Spleen (tissue), 11 donors: ENCODE results near the gene IGFL1. TPM values are rescaled to one million over a fixed set of nuclear protein-coding genes. Genes with fewer than 3 reads are reported as not detected.
A peak's percentile ranks its signal among the peaks of the same experiment; 100 is the strongest.
"Not testable (repeated sequence)": the region's sequence is repeated elsewhere in the genome, so short reads cannot be mapped to it uniquely, and the experiment has no call there.

Source experiments
- DNase-seq: peaks from one replicate; pipeline ENCODE4 v3.0.0-alpha.2; 2020
- H3K27ac ChIP-seq, 8 donors: fragments of 200-600 bp; sonication (generic) in 7 of 8; 1 replicate in 4 of 8; 2 replicates in 4 of 8; pipeline versions ENCODE4 v1.5.0 to v1.8.0; 2016 to 2021; ENCODE audit warnings: inconsistent platforms in 4 of 8, mild to moderate bottlenecking in 4 of 8, moderate library complexity in 1 of 8
- H3K27me3 ChIP-seq, 7 donors: fragments of 200-600 bp; sonication (generic) in 6 of 7; replicated peaks in 1 of 7; 1 replicate in 4 of 7; 2 replicates in 3 of 7; pipeline versions ENCODE4 v1.5.0 to v1.8.0; 2016 to 2021; ENCODE audit warnings: inconsistent platforms in 3 of 7, mild to moderate bottlenecking in 1 of 7
- H3K36me3 ChIP-seq, 6 donors: fragments of 200-600 bp; sonication (generic) in 5 of 6; 1 replicate in 4 of 6; 2 replicates in 2 of 6; pipeline versions ENCODE4 v1.5.0 to v1.8.0; 2016 to 2021; ENCODE audit warnings: inconsistent platforms in 2 of 6
- H3K4me1 ChIP-seq, 6 donors: fragments of 200-600 bp; sonication (generic) in 5 of 6; 1 replicate in 3 of 6; 2 replicates in 3 of 6; pipeline versions ENCODE4 v1.5.0 to v1.8.0; 2016 to 2021; ENCODE audit warnings: inconsistent platforms in 3 of 6
- H3K4me3 ChIP-seq, 8 donors: fragments of 200-600 bp; sonication (generic) in 7 of 8; 1 replicate in 4 of 8; 2 replicates in 4 of 8; pipeline versions ENCODE4 v1.5.0 to v1.8.0; 2016 to 2021; ENCODE audit warnings: inconsistent platforms in 4 of 8, mild to moderate bottlenecking in 4 of 8, moderate library complexity in 2 of 8
- H3K9me3 ChIP-seq, 8 donors: fragments of 200-600 bp; sonication (generic) in 7 of 8; 1 replicate in 4 of 8; 2 replicates in 4 of 8; pipeline versions ENCODE4 v1.5.0 to v1.8.0; 2016 to 2021; ENCODE audit warnings: inconsistent platforms in 4 of 8
- POLR2A ChIP-seq, 3 donors: fragments of 450-650 bp; IDR thresholded peaks; one replicate each; pipeline ENCODE4 v1.5.1; 2017; ENCODE audit warnings: antibody characterized with exemption in 3 of 3, mild to moderate bottlenecking in 1 of 3
- POLR2AphosphoS5 ChIP-seq, 3 donors: sonication (generic); formaldehyde crosslinking; IDR thresholded peaks; one replicate each; pipeline ENCODE4 v1.5.1; 2017; ENCODE audit warnings: antibody characterized with exemption in 3 of 3
- WGBS, 5 donors: extraction: QIAGEN DNeasy Blood & Tissue Kit in 3 of 5; methylation state at CpG; one replicate each; pipeline versions ENCODE4 v1.1.5 to v1.1.7; 2013 to 2018; 5-methylcytosine and 5-hydroxymethylcytosine counted together
- intact Hi-C: fragments of 100-400 bp; cut with DNase I; formaldehyde crosslinking; loops from one replicate; pipeline ENCODE4 v1.15.0; 2023; ENCODE audit warnings: low total_unique reads
- polyA plus RNA-seq, 3 donors: library from polyadenylated mRNA; stranded (reverse); fragments of 200-250 nt; gene quantifications; one replicate each; pipeline ENCODE4 v1.2.1, GENCODE V29; 2013
- total RNA-seq, 7 donors: library from RNA; depleted of rRNA in 3 of 7; stranded (reverse); fragments of >200 nt in 3 of 7; fragmentation: NEBNext Ultra II Directional in 4 of 7; extraction: Animal tissue kit (Norgen Biotek cat#: 25700) in 4 of 7; gene quantifications; one replicate each; pipeline versions ENCODE4 v1.1.0 to v1.2.1, GENCODE V29; 2016 to 2021
- TF ChIP-seq, protein P1 (sequence below), 11 experiments: fragments of 200-600 bp in 7 of 11; fragments of 450-650 bp in 4 of 11; sonication (generic) in 4 of 11; IDR thresholded peaks in 8 of 11; conservative IDR thresholded peaks in 3 of 11; 1 replicate in 7 of 11; 2 replicates in 4 of 11; pipeline versions ENCODE4 v1.4.0 to v1.8.0; 2016 to 2021; ENCODE audit warnings: antibody characterized with exemption in 11 of 11, inconsistent platforms in 4 of 11, mild to moderate bottlenecking in 1 of 11
- donor health status: healthy with polysubstance abuse.
- donor health status: DM: no; HTN: no; CAD: no; lungs with moderate emphysema.
- donor health status: DM: no; HTN: no; CAD: no.
- donor health status: Bipolar disorder and iron deficiency.
- donor health status: healthy.
- donor health status: DM: no; HTN: no; CAD: no.
- donor health status: DM: yes; HTN: yes; CAD: no.

IGFL1 gene
- total and polyA plus RNA-seq, 10 donors: not detected

DNA sequence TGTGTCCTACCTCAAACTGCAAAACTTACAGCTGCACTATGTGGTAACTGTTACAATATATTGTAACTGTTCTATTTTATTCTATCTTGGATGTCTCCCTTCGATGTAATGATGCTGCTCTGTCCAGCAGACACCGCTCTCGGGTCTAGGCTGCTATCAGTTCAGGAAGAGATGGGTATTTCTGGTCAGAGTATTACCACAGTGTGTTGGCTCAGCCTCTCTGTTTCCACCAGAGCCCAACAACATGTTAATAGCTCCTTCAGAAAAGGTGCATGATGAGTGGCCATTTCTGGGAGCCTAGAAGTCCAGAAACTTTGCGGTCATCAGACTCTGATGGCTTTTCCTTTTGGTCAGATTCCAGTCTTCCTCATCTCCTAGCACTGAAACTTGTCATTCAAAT lies 35.9 kb upstream of the IGFL1 start:
- Histone ChIP-seq H3K27ac (peak overlapping the region in 1 of 8 donors; percentile 67), H3K9me3 (no peaks in the 10 kb centered on the region), H3K4me1 (peaks cover 0 to 14% (median 0%) of the 10 kb centered on the region in 6 donors), H3K4me3 (no peak overlapping the region), H3K27me3 (peaks cover 0 to 93% (median 15%) of the 10 kb centered on the region in 7 donors), H3K36me3 (no peaks in the 10 kb centered on the region)
- WGBS, 5 donors: 69 to 88% (median 77%) methylated on average over 4 of the region's 4 CpGs
- TF ChIP-seq POLR2AphosphoS5 (IDR thresholded peaks at IDR 0.05) (no peak), POLR2A (IDR thresholded peaks at IDR 0.05) (no peak)
- TF ChIP-seq, protein P1, sequence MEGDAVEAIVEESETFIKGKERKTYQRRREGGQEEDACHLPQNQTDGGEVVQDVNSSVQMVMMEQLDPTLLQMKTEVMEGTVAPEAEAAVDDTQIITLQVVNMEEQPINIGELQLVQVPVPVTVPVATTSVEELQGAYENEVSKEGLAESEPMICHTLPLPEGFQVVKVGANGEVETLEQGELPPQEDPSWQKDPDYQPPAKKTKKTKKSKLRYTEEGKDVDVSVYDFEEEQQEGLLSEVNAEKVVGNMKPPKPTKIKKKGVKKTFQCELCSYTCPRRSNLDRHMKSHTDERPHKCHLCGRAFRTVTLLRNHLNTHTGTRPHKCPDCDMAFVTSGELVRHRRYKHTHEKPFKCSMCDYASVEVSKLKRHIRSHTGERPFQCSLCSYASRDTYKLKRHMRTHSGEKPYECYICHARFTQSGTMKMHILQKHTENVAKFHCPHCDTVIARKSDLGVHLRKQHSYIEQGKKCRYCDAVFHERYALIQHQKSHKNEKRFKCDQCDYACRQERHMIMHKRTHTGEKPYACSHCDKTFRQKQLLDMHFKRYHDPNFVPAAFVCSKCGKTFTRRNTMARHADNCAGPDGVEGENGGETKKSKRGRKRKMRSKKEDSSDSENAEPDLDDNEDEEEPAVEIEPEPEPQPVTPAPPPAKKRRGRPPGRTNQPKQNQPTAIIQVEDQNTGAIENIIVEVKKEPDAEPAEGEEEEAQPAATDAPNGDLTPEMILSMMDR (IDR thresholded peaks at IDR 0.05 in 8 of 11, conservative IDR thresholded peaks at IDR 0.05 in 3 of 11): no peak
- no peak for DNase-seq
- intact Hi-C loops: loop anchor here (5.0 kb wide), 1 partner anchor 111 kb away; no protein-coding TSS in a partner anchor

DNA sequence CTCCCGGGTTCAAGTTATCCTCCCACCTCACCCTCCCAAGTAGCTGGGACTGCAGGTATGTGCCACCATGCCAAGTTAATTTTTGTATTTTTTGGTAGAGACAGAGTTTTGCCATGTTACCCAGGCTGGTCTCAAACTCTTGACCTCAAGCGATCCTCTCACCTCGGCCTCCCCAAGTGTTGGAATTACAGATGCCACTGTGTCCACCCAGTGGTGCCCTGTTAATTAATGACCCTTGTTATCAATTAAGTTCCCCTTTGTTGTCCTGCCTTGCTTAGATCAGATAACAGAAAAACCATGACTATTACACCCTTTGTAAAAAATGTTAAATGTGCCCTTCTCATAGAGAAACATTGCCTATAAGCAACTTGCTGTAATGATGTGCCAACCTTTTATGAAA lies 34.4 kb upstream of the IGFL1 start:
- H3K9me3 ChIP-seq: no peaks in the 10 kb centered on the region
- WGBS, 5 donors: 90 to 97% (median 93%) methylated on average over 3 of the region's 3 CpGs
- no peak overlapping the region for H3K4me3 ChIP-seq
- TF ChIP-seq, protein P1 (IDR thresholded peaks at IDR 0.05 in 8 of 11, conservative IDR thresholded peaks at IDR 0.05 in 3 of 11): no peak
- no peak for TF ChIP-seq POLR2AphosphoS5 (IDR thresholded peaks at IDR 0.05)
- no peak for TF ChIP-seq POLR2A (IDR thresholded peaks at IDR 0.05)
- H3K36me3 ChIP-seq: no peaks in the 10 kb centered on the region
- no peak for DNase-seq
- intact Hi-C loops: no loop called here
- H3K4me1 ChIP-seq: peaks cover 0 to 14% (median 0%) of the 10 kb centered on the region in 6 donors
- no peak overlapping the region for H3K27ac ChIP-seq
- H3K27me3 ChIP-seq: peaks cover 0 to 91% (median 15%) of the 10 kb centered on the region in 7 donors

DNA sequence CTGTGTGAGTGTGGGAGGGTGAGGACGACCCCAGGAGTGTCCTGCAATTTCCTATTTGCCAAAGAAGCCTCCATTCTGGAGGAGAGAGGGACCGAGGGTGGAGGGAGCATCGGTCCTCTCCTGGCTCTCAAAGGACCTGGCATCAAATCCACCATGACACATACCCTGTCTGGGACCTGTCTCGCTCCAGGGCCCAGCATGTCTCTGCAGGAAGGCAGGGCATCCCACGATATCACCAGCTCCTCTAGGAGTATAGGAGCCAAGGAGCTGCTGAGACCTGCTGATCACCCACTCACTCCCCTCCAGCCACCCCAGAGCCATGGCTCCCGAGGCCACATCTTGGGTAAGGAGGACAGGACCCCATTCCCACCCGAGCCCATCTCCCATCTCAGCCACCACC lies 33.6 kb upstream of the IGFL1 start:
- H3K9me3 ChIP-seq, H3K27ac ChIP-seq, intact Hi-C loops, H3K36me3 ChIP-seq, H3K4me3 ChIP-seq, DNase-seq: not testable (repeated sequence)
- WGBS, 5 donors: 70 to 86% (median 73%) methylated on average over 7 of the region's 7 CpGs
- Histone ChIP-seq H3K27me3 (peaks cover 0 to 83% (median 7%) of the 10 kb centered on the region in 7 donors), H3K4me1 (peaks cover 0 to 14% (median 0%) of the 10 kb centered on the region in 6 donors)

DNA sequence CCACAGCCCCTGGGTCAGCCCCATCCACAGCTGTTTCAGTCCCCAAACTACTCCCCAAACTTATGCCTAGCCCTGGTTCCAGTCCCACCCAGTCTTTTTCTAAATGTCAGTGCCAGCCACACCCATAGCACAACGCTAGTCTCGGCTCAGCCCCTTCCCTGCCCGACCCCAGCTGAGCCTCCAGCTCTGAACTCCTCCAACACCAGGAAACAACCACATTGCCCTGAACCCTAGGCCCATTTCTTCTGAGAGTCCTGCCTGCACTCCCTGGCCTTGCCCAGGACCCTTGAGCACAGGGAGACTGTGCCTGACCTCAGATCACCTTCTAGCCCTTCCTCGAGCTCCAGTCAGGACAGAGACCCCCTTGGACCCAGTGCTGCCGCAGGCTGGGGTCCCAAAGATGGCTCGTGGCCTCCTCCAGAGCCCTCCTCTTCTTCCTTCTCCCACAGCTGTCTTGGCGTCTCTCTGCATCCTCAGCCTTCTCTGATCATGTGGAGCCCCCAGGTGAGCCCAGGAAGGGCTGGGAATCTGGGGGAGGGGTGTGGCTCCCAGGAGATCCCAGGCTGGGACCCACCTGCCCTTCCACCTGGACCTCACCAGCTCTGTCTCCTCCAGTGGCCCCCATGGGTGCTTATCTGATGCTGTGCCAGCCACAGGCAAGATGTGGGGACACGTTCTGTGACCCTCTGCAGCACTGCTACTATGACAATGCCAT lies 33.0 kb upstream of the IGFL1 start:
- Histone ChIP-seq H3K4me1 (peaks cover 0 to 14% (median 0%) of the 10 kb centered on the region in 6 donors), H3K9me3 (no peaks in the 10 kb centered on the region), H3K4me3 (no peak overlapping the region), H3K27ac (no peak overlapping the region), H3K27me3 (peaks cover 0 to 77% (median 7%) of the 10 kb centered on the region in 7 donors), H3K36me3 (no peaks in the 10 kb centered on the region)
- TF ChIP-seq, protein P1 (IDR thresholded peaks at IDR 0.05 in 8 of 11, conservative IDR thresholded peaks at IDR 0.05 in 3 of 11): no peak
- TF ChIP-seq POLR2AphosphoS5 (IDR thresholded peaks at IDR 0.05): no peak
- TF ChIP-seq POLR2A (IDR thresholded peaks at IDR 0.05): no peak
- intact Hi-C loops: no loop called here
- WGBS, 5 donors: 62 to 79% (median 64%) methylated on average over 7 to 8 of the region's 8 CpGs
- DNase-seq: no peak
